ENCODE results near the gene KRTAP5-7. TPM values are rescaled to one million over a fixed set of nuclear protein-coding genes. Genes with fewer than 3 reads are reported as not detected.

Gene KRTAP5-7
- polyA plus RNA-seq, 1 of the 3 experiments (the other 2 are of a cell fraction): 0.07 TPM

DNA sequence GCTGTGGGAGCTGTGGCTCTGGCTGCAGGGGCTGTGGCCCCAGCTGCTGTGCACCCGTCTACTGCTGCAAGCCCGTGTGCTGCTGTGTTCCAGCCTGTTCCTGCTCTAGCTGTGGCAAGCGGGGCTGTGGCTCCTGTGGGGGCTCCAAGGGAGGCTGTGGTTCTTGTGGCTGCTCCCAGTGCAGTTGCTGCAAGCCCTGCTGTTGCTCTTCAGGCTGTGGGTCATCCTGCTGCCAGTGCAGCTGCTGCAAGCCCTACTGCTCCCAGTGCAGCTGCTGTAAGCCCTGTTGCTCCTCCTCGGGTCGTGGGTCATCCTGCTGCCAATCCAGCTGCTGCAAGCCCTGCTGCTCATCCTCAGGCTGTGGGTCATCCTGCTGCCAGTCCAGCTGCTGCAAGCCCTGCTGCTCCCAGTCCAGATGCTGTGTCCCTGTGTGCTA is 21.7 kb downstream of the KRTAP5-7 start:
- Histone ChIP-seq H3K9me2 (no peaks in the 10 kb centered on the region), H3K79me2 (ENCODE audit: insufficient read depth) (no peaks in the 10 kb centered on the region), H3K27ac (ENCODE audit: low read depth in 2 of 2, low read length in 1 of 2) (no peak overlapping the region), H4K20me1 (ENCODE audit: insufficient read depth) (no peaks in the 10 kb centered on the region), H3K27me3 (ENCODE audit: insufficient read depth) (no peaks in the 10 kb centered on the region), H3K9ac (no peak overlapping the region), H3K4me3 (ENCODE audit: low read depth in 2 of 2, low read length in 1 of 2) (no peak overlapping the region), H2AFZ (ENCODE audit: low read depth) (no peak overlapping the region), H3K36me3 (replicated peaks in 1 of 2; ENCODE audit: control insufficient read depth in 1 of 2, insufficient read depth in 2 of 2, low read length in 1 of 2) (no peaks in the 10 kb centered on the region), H3K4me2 (no peak overlapping the region), H3F3A (replicated peaks; ENCODE audit: insufficient read depth) (no peaks in the 10 kb centered on the region), H3K4me1 (ENCODE audit: control insufficient read depth in 1 of 2, insufficient read depth in 2 of 2, low read depth in 1 of 2, low read length in 1 of 2) (no peaks in the 10 kb centered on the region; a peak in 1 of 4 replicates), H3K9me3 (no peaks in the 10 kb centered on the region)
- WGBS (ENCODE audit: low lambda C conversion rate): 0% methylated on average over 2 of the region's 5 CpGs
- CTCF ChIA-PET: interaction anchor here (0.8 to 1.9 kb wide), 2 partner anchors 15 to 31 kb away, joined by 3 to 6 read pairs; no protein-coding TSS in a partner anchor
- no peak for TF ChIP-seq MXI1 (IDR thresholded peaks at IDR 0.05; ENCODE audit: low read depth, low read length)
- no peak for TF ChIP-seq EZH2phosphoT487 (IDR thresholded peaks at IDR 0.05; ENCODE audit: borderline replicate concordance, low read depth)
- no peak for TF ChIP-seq NRF1 (IDR thresholded peaks at IDR 0.05; ENCODE audit: low read depth, low read length)
- TF ChIP-seq FOXJ3 (CRISPR knock-in tag; IDR thresholded peaks at IDR 0.05): no peak
- TF ChIP-seq, protein P1, sequence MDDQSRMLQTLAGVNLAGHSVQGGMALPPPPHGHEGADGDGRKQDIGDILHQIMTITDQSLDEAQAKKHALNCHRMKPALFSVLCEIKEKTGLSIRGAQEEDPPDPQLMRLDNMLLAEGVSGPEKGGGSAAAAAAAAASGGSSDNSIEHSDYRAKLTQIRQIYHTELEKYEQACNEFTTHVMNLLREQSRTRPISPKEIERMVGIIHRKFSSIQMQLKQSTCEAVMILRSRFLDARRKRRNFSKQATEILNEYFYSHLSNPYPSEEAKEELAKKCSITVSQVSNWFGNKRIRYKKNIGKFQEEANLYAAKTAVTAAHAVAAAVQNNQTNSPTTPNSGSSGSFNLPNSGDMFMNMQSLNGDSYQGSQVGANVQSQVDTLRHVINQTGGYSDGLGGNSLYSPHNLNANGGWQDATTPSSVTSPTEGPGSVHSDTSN (IDR thresholded peaks at IDR 0.05): no peak
- no peak for TF ChIP-seq MEF2A (IDR thresholded peaks at IDR 0.05; ENCODE audit: borderline replicate concordance, low read depth)
- TF ChIP-seq GABPA (IDR thresholded peaks at IDR 0.05; ENCODE audit: low read depth): no peak
- TF ChIP-seq RAD21 (IDR thresholded peaks at IDR 0.05; ENCODE audit: low read length): no peak
- no peak for TF ChIP-seq JUND (IDR thresholded peaks at IDR 0.05)
- no peak for TF ChIP-seq TEAD4 (IDR thresholded peaks at IDR 0.05; ENCODE audit: borderline replicate concordance, insufficient read depth)
- TF ChIP-seq, protein P2, sequence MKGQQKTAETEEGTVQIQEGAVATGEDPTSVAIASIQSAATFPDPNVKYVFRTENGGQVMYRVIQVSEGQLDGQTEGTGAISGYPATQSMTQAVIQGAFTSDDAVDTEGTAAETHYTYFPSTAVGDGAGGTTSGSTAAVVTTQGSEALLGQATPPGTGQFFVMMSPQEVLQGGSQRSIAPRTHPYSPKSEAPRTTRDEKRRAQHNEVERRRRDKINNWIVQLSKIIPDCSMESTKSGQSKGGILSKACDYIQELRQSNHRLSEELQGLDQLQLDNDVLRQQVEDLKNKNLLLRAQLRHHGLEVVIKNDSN (IDR thresholded peaks at IDR 0.05; ENCODE audit: borderline replicate concordance, low read depth): no peak
- no peak for TF ChIP-seq SMC3 (IDR thresholded peaks at IDR 0.05; ENCODE audit: low read depth, low read length)
- TF ChIP-seq RFX5 (IDR thresholded peaks at IDR 0.05; ENCODE audit: low read length): no peak
- TF ChIP-seq, protein P3, sequence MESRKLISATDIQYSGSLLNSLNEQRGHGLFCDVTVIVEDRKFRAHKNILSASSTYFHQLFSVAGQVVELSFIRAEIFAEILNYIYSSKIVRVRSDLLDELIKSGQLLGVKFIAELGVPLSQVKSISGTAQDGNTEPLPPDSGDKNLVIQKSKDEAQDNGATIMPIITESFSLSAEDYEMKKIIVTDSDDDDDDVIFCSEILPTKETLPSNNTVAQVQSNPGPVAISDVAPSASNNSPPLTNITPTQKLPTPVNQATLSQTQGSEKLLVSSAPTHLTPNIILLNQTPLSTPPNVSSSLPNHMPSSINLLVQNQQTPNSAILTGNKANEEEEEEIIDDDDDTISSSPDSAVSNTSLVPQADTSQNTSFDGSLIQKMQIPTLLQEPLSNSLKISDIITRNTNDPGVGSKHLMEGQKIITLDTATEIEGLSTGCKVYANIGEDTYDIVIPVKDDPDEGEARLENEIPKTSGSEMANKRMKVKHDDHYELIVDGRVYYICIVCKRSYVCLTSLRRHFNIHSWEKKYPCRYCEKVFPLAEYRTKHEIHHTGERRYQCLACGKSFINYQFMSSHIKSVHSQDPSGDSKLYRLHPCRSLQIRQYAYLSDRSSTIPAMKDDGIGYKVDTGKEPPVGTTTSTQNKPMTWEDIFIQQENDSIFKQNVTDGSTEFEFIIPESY (IDR thresholded peaks at IDR 0.05; ENCODE audit: borderline replicate concordance, low read depth): no peak
- no peak for TF ChIP-seq SIN3A (IDR thresholded peaks at IDR 0.05; ENCODE audit: borderline replicate concordance, low read depth, low read length)
- no peak for DNase-seq
- POLR2A ChIA-PET: no interaction called here

DNA sequence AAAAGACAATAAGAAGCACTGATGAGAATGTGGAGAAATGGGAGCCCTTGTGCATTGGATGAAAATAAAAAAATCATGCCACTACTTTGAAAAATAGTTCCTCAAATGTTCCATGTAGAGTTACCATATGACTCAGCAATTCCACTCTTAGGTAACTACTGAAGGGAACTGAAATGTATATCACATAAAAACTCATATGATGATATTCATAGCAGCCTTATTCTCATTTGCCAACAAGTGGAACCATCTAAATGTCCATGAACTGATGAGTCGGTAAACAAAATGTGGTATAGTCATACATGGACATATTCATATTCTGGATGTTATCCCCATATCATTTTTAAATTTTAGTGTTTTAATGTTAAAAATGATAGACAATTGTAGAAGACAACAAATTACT is 24.6 kb downstream of the KRTAP5-7 start:
- CTCF ChIA-PET: interaction anchor here (1.1 to 1.2 kb wide), 2 partner anchors 9 to 11 kb away, joined by 3 to 4 read pairs; no protein-coding TSS in a partner anchor
- Histone ChIP-seq H3F3A (replicated peaks; ENCODE audit: insufficient read depth) (no peaks in the 10 kb centered on the region), H3K27me3 (ENCODE audit: insufficient read depth) (no peaks in the 10 kb centered on the region), H4K20me1 (ENCODE audit: insufficient read depth) (no peaks in the 10 kb centered on the region), H3K4me3 (ENCODE audit: low read depth in 2 of 2, low read length in 1 of 2) (no peak overlapping the region), H3K9ac (no peak overlapping the region), H3K36me3 (replicated peaks in 1 of 2; ENCODE audit: control insufficient read depth in 1 of 2, insufficient read depth in 2 of 2, low read length in 1 of 2) (no peaks in the 10 kb centered on the region), H3K27ac (ENCODE audit: low read depth in 2 of 2, low read length in 1 of 2) (no peak overlapping the region), H3K4me2 (no peak overlapping the region), H3K9me3 (no peaks in the 10 kb centered on the region), H3K79me2 (ENCODE audit: insufficient read depth) (no peaks in the 10 kb centered on the region), H2AFZ (ENCODE audit: low read depth) (no peak overlapping the region), H3K9me2 (no peaks in the 10 kb centered on the region), H3K4me1 (ENCODE audit: control insufficient read depth in 1 of 2, insufficient read depth in 2 of 2, low read depth in 1 of 2, low read length in 1 of 2) (no peaks in the 10 kb centered on the region; a peak in 1 of 4 replicates)
- no peak for DNase-seq
- POLR2A ChIA-PET: no interaction called here
- WGBS (ENCODE audit: low lambda C conversion rate): 96% methylated on average over 1 of the region's 1 CpG
- TF ChIP-seq FOSL2 (IDR thresholded peaks at IDR 0.05; ENCODE audit: borderline replicate concordance, low read depth) (no peak), EP300 (IDR thresholded peaks at IDR 0.05; ENCODE audit: borderline replicate concordance in 1 of 2, low read depth in 1 of 2, low read length in 1 of 2) (no peak)

Measured in SK-N-SH (cell line).